ENCODE results near the gene KPRP.

The KPRP gene

GRCh38 chr1:152757747-152758146, at the start of gene KPRP:
KPRP (plus strand) TSS chr1:152758025; CDS start chr1:152759589, 1,564 bp downstream.
- no peak for DNase-seq

GRCh38 chr1:152718238-152718637, 39.6 kb upstream of the KPRP start:
- DNase-seq, result no peak

GRCh38 chr1:152725261-152725660, 32.6 kb upstream of the KPRP start:
- DNase-seq, result no peak

- no peak for DNase-seq
Measured at GRCh38 chr1:152728986-152729385, 28.8 kb upstream of the KPRP start.

- DNase-seq, result no peak
Measured at GRCh38 chr1:152735648-152736047, 22.2 kb upstream of the KPRP start.

- no peak for DNase-seq
Measured at GRCh38 chr1:152737997-152738396, 19.8 kb upstream of the KPRP start.

GRCh38 chr1:152739841-152740240, 18.0 kb upstream of the KPRP start:
- no peak for DNase-seq

- no peak for DNase-seq
Measured at GRCh38 chr1:152741656-152742055, 16.2 kb upstream of the KPRP start.

- no peak for DNase-seq
Measured at GRCh38 chr1:152743371-152744145, 14.3 kb upstream of the KPRP start.

- DNase-seq, result no peak
Measured at GRCh38 chr1:152745289-152745704, 12.5 kb upstream of the KPRP start.

- no peak for DNase-seq
Measured at GRCh38 chr1:152745765-152746444, 11.9 kb upstream of the KPRP start.

GRCh38 chr1:152747831-152748230, 10.0 kb upstream of the KPRP start:
- no peak for DNase-seq

- no peak for DNase-seq
Measured at GRCh38 chr1:152752225-152752624, 5.6 kb upstream of the KPRP start.

GRCh38 chr1:152753586-152753985, 4.2 kb upstream of the KPRP start:
- no peak for DNase-seq

- no peak for DNase-seq
Measured at GRCh38 chr1:152756872-152757271, 953 bp upstream of the KPRP start.

GRCh38 chr1:152758636-152759035, 811 bp downstream of the KPRP start:
- DNase-seq, result no peak

- no peak for DNase-seq
Measured at GRCh38 chr1:152759453-152760173, 1.8 kb downstream of the KPRP start.

GRCh38 chr1:152760551-152761190, 2.8 kb downstream of the KPRP start:
- no peak for DNase-seq

- no peak for DNase-seq
Measured at GRCh38 chr1:152761609-152762213, 3.9 kb downstream of the KPRP start.

GRCh38 chr1:152768847-152769533, 11.2 kb downstream of the KPRP start:
- DNase-seq, result no peak

- DNase-seq, result no peak
Measured at GRCh38 chr1:152770411-152770810, 12.6 kb downstream of the KPRP start.

GRCh38 chr1:152774875-152775274, 17.1 kb downstream of the KPRP start, which contains the start of gene LCE1F:
LCE1F (plus strand) TSS chr1:152775140; CDS start chr1:152776372, 1,232 bp downstream.
- no peak for DNase-seq
